HG02884 (cell line): Measurements from ENCODE around the gene POLR3K.
A peak's percentile ranks its signal among the peaks of the same experiment; 100 is the strongest.
"Not testable (repeated sequence)": the region's sequence is repeated elsewhere in the genome, so short reads cannot be mapped to it uniquely, and the experiment has no call there.

Source experiments
- ATAC-seq: cut with Tn5 transposase; IDR thresholded peaks from one replicate; pipeline ENCODE4 v1.9.1; 2021; ENCODE audit warnings: mild to moderate bottlenecking, moderate library complexity; ENCODE audit not compliant: unreplicated experiment

POLR3K gene

DNA sequence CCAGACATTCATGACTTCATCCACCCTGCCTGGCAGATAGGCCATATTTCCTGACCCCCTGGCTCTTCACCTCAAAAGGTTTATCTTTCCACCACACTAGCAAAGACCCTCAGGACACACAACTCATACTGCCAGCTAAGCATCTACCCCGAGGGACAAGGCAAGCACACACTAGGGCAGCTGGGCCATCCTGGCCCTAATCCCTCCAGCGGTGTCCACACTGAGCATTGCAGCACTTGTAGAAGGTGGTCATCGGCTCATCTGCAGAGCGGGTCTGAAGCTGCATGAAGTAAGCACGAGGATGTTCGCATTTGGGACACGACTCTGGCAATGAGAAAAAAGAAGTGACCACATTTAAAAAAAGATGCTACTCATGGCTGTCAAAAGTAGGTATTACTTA lies 6.2 kb downstream of the POLR3K start:
- ATAC-seq = no peak

DNA sequence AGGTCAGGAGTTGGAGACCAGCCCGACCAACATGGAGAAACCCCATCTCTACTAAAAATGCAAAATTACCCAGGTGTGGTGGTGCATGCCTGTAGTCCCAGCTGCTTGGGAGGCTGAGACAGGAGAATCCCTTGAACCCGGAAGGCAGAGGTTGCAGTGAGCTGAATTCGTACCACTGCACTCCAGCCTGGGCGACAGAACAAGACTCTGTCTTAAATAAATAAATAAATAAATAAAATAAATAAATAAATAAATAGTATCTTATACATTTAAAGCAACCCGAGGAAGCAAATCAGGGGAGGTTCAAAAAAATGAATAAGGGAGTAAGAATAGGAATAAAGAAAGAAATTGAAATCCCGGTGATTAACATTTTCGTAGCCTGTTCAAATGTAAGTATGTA lies 6.9 kb downstream of the POLR3K start:
- not testable (repeated sequence) for ATAC-seq

DNA sequence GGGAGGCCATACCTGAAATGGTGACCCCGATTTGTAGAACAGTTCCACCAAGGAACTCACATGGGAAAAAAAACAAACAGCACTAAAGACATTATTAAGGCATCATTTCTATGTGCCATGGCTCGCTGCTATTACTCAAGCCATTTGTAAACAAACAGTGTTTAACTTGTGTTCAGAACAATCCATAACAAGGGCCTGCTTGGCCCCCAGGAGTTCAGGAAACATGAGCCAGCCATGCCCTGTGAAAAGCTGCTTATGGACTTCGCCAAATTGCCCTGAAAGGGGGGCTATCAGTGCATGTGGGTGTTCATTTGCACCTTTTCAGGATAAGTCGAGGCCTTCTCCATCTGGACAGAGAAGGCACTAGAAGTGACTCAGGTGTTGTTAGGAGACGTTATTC lies 8.0 kb downstream of the POLR3K start:
- no peak for ATAC-seq

DNA sequence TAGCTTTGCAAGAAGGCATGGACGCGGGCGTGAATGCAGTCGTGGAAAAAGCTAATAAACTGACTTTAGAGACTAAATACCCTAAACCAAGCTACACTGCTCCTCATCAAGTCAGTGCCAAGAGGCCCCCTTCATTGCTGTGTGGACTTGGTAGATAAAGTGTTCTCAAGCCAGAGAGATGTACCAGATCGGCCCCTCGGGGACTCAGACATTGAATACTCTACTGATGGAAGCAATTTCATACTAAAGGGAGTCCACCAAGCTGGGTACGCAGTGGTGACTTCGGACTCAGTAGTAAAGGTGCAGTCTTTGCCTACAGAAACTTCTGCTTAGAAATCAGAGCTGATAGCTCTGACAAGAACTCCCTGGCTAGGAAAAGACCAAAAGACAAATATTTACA lies 8.8 kb downstream of the POLR3K start:
- ATAC-seq = no peak

DNA sequence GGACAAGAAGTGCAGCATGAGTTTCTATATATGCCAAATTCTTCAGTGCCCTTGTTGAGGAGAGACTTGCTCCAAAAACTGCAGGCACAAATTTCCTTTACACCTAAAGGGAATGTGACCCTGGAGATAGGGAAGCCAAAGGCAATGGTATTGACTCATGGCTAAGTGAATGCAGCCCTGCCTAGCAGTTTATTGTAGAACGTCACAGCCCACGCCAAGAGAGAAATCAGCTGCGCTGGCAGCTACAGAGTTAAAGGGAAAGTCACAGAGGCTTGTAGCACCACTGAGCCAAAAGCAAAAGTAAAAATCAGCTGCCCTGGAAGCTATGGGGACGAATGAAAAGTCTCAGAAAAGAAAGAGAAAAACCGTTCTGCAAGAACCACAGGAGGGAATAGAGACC lies 10.1 kb downstream of the POLR3K start:
- no peak for ATAC-seq

DNA sequence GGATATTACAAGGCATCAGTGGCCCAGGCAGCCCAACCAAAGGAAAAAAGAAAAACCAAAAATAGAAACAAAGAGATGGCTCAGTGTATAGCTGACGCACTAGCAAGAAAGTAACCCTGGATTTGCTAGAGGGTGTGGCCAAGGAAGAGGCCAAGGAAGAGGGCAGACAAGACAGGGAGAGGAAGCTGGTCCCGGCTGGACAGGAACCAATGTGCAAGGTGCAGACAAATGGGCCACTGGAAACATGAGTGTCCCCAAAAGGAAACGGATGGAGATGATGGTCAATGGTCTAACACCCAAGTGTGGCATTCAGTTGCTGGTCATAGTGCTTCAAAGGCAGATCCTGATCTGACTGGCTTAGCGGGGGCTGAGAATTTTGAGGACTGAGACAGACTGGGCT lies 10.7 kb downstream of the POLR3K start:
- no peak for ATAC-seq

DNA sequence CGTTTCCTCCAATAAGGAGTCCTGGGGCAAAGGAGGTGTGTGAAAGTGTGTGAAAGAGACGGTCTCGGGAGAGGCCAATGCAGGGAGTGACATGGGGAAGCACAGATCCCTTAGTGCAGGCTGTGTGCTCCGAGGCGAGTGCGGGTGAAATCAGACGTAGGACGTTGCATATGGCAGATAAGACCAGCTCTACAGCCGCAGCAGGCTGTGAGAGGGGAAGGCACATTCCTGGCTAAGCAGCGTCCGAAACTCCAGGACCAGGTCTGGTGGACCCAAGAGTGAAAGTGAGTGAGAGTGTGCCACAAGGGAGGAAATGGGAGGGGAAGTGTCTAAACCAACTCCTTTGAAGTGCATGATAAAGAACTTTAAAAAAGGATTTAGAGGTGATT lies 11.3 kb downstream of the POLR3K start:
- ATAC-seq = no peak

DNA sequence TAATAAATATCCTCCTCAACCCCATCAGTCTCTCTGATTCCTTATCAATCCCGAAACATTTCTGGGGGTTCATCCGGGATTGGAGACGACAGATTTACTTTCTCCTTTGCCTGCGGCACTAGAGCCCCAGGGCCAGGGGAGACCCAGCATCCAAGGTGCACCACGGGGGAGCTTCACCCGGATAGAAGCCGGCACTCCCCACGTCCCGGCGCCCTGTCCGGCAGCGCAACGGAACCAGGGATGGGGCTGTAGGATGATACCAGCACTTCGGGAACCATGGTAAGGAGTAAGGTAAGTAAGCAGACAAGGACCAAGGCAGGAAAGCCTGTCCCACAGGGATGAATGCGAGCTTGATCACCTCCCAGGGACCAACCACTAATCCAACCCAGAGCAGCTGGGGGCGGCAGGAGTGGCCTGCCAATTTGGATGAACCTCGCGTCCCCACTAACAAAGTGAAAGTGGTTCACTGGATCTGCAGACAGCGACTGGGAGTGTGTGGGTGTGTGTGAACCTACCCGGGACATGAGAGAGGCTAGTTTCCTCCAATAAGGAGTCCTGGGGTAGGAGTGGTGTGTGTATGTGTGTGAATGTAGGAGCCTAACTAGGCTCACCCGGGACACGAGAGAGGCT lies 11.9 kb downstream of the POLR3K start:
- no peak for ATAC-seq

DNA sequence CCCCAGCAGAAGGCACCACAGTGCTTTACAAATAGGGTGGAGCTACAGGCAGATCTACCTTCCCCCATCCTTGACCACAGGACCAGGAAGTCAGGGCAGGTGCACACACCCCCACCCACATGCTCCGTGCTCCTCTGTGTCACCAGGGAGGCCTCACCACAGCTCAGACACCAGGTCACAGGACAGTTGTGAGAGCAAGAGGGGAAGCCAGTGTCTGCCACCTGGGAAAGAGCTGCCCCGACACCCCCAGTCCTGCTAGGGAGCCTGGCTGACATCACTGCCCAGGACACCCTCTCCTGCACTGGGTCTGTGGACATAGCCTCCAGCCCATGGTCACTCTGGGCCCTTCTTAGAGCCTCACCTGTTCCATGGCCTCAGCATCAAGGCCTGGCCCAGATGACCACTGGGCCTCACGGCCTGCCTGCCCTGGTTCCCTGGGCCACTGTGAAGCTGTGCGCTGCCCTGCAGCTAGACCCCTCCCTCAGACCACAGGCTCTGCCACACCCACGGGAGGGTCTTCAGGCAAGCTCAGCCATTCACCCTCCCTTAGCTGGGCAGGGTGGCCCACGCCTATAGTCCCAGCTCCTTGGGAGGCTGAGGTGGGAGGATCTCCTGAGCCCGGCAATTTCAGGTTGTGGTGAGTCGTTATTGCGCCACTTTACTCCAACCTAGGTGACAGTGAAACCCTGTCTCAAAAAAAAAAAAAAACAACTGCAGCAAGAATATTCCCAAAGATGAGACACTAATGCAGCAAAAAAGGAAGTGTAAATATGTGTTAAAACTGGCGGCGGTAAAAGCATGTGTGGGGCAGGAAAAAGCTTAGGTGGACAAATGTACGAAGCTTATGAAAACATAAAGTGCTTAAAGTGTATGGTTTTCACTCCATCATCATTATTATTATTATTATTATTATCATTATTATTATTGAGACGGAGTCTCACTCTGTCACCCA lies 14.2 kb downstream of the POLR3K start:
- no peak for ATAC-seq

DNA sequence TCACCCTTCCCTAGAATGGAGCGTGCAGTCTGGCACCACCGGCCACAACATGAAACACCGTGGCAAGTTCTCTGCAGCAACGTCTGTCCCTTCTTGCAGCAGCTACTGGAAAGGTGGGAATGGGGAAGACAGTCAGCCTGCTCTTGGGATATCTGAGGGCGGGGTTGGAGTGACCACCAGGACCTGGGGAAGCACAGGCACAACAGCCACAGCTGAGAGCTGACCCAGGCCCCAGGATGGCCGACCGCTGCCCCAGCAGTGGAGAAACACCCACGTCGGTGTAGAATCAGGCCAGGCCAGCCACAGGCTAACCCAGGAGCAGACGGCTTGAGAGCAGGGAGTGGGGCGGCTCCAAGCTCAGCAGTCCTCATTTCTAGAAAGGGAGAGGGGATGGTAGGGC lies 15.2 kb downstream of the POLR3K start:
- ATAC-seq = not testable (repeated sequence)

DNA sequence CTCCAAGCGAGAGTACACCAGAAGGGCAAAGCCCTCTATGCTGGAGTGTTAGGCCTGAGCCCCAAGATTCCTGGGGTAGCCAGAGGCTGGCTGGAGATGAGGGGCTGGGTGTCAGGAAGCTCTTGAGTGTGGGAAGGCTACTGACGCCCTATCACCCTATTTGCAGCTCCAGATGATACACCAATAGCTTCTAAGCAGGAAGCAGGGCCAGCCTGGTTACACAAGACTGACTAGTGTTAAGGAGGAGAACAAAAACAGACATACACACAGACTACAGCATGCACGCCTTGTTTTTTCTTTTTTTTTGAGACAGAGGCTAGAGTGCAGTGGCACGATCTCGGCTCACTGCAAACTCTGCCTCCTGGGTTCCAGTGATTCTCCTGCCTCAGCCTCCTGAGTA lies 15.9 kb downstream of the POLR3K start:
- no peak for ATAC-seq

DNA sequence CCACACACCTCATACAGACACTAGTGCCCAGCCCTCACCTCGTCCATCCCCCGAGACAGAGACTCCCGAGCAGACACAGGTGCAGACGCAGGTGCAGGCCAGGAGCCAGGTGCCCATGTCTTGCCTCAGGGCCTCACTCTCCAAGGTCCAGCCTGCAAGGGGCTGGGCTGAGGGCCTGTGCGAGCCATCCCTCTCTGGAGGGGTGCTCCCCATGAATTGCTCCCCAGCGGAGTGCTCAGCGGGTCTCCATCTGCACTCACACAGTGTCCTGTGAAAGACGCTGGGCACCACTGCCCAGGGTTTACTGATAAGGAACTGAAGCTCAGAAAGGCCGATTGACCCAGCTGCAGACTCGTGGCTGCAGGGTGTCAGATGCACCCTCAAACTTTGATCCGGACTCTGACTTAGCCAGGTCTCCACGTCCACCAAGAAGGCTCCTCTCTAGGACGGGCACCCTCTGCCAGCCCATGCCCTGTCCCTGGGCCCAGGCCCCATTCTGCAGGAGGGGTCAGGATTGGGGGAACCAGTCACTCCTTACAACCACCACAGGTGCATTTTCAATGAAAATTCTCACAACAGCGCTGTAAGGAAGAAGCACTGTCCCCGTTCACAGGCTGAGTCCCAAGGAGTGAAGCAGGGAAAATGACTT lies 16.9 kb downstream of the POLR3K start:
- ATAC-seq = no peak

DNA sequence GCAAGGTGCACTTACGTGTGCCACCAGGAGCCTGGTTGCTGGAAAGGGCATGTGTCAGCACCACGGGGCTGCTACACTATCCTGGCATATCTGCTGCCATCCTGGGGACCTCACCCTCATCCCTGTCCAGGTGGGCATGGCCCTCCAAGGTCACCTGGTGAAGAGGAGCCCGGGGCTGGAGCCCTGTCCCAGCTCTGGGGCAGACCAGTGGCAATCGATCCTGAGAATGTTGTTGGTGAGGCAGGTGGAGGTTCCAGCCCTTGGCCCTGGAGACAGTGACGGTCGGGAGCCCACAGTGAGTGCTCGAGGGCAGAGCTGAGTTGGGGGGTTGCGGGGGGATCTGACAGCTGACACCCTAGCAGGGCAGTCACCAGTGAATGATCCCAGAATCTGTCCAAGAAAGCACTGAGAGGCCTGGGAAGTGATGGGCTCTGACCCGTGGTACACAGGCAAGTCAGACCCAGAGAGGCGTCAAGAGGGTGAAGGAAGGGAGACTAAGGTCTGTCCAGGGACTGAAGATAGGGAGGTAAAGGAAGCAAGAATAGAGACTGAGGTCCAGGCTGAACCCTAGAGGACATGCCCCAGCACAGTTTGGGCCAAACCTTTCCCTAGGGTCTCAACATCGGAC lies 17.6 kb downstream of the POLR3K start:
- ATAC-seq = no peak

DNA sequence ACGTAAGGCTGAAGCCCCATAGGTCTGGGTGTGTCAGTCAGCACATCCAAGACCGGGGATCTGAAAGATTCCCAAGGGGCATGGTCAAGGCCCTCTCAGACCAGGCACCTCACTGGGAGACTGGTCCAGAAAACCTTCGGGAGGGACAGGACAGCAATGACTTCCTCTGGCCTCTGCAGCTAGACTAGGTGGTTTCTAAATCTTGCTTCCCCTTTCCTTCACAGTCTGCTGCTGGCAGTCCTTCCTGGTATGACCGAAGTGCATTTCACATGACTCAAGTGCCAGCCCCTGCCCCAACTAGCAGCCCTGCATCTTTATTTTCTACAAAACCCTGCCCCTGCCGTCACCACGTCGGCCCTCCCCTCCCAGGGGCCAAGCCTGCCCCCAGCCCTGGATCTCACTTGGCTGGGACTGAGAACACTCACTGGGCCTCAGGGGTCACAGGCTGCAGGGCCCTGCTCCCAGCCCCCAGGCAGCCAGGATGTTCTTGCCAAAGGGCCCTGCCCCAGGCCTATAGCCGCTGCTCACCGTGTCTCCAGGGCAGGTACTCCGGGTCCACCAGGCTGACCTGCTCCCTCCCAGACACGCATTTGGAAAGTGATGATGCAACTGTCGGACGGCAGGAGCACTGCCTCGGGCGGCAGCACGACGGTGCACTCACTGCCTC lies 18.3 kb downstream of the POLR3K start:
- ATAC-seq = no peak

DNA sequence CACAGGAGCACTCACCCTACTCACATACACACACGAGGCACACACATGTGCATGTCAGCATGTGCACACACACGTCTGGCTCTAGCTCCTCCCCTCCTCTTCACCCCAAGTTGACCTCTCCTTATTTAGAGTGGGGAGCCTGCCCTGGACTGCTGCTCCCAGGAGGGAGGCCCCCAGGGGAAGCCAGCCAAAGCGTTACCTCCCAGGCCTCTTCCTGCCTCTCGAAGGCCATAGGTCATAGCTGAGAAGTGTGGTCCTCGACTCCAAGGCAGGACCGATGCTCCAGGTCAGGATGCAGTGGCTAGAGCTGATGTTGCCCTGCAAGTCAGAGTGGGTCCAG lies 18.8 kb downstream of the POLR3K start:
- no peak for ATAC-seq

DNA sequence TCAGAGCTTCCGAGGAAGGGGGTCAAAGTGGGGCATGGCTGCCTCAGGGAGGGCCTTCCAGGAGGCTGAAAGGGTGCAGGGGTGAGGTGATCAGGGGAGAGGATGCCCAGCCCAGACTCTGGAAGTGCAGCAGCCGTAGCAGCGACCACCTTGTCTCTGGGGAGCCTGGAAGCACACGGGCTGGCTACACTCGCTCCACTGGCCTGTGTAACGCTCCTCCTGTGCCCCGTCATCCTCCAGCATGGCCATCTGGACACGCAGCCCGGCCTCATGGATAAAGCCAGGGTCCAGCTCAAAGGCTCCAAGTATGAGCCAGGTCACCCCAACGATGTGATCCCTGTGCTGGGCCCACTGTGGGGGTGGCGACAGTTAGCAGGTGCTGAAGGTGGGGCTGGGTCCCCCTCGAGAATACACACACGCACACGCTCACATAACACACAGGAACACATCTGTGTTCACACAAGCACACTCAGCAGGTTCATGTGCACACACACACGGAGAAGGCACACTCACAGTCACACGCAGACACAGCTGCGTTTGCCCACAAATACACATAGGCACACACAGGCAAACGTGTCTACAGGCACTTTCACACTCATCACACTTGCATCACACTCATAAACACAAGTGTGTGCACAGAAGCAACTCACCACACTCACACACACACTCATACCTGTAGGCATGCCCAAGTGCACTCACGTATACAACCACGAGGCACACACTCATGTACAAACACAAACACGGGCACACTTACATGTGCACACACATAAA lies 19.3 kb downstream of the POLR3K start:
- no peak for ATAC-seq

DNA sequence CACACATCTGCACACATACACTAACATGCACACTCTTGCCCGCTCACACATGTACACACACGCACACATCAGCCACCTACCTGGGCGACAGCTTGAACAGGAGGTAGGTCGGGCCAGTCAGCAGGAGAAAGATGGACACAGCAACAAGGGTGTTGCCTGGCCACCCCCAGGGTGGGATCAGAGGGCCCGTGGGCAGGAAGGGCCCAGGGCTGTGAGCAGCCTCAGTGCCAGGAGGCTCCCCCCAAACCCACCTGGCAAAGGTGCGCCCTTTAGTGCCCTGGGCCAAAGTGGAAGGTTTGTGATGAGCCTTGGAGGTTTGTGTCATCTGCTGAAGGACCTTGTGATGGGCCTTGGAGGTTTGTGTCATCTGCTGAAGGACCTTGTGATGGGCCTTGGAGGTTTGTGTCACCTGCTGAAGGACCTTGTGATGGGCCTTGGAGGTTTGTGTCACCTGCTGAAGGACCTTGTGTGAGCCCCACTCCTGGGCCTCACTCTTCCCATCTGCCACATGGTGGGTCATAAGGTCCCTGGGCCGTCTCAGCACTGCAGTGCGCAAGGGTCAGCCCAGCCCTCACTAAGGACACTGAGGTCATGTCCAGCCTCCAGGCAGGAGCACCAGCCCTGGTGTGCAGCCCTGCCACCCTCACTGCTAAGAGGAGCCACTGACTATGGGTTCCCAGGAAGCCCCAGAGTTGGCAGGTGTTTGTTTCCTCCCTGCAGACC lies 20.1 kb downstream of the POLR3K start:
- ATAC-seq = not testable (repeated sequence)

DNA sequence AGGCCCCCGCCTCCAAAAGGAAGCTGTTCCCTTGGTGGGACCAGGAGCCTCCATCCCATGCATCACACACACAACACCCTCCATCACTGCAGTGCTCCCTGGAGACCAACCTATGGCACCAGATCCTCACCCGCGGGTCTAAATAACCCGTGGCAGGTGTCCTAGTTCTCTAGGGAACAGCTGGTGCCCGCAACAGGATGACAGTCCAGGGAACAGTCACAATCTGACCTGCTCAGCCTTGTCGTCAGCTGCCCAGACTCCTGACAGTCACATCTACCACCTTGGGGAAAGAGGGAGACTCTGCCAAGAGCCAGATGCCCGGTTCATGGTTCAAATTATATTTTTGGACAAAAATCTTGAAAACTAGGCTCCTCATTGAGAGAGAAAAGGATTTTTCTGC lies 22.8 kb downstream of the POLR3K start:
- ATAC-seq = not testable (repeated sequence)

DNA sequence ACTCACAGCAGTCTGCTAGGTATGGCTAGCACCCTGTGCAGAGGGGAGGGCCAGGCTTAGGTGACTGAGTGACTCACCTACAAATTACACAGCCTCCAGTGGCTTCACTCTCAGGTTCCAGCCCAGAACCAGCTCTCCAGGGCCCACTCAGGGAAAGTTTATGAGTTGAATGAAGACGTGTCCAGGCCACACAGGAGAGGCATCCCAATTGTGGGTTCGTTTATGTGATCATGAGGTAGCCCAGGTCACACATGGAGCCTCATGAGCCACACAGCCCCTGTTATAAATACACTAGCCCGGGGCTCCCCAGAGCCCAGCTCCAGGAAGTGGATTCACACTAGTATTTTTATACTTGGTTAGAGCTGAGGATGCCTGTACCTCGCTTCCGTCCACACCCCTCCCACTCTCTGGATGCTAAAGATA lies 27.5 kb downstream of the POLR3K start:
- peak; percentile 47 for ATAC-seq

DNA sequence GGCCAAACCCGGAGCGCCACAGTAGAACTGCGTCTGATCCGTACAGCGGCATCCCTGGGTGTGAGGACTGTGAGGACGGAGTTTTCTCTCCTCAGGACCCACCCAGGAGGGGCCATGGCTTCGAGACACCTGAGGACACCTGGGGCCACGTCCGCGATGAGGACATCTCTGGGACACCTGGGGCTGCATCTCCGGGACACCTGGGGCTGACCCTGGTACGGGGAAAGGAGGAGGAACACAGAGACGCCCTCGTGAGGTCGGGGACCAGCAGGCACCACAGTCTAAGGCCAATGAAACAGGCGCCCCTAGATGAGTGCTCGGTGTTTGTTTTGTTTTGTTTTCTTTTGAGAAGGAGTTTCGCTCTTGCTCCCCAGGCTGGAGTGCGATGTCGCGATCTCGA lies 29.3 kb downstream of the POLR3K start:
- not testable (repeated sequence) for ATAC-seq
